ENCODE measurements around the gene TAS2R13.

GRCh38 chr12:10956085-10956484 is 46.7 kb upstream of the TAS2R13 start:
- TF ChIP-seq POLR2A (IDR thresholded peaks at IDR 0.05; ENCODE audit: low read length) (no peak), HMGXB4 (CRISPR knock-in tag; IDR thresholded peaks at IDR 0.05; ENCODE audit: borderline replicate concordance) (no peak)

All from A549 (cell line).